Subcutaneous abdominal adipose tissue (tissue), 5 donors: Measurements from ENCODE around the gene VSIG1.

ENCODE experiments used
- H3K27ac ChIP-seq: one replicate; pipeline ENCODE4 v1.7.0; 2013; ENCODE audit warnings: low read depth, mild to moderate bottlenecking, inconsistent platforms, low read length, moderate library complexity
- H3K27me3 ChIP-seq, 5 donors: one replicate each; pipeline ENCODE4 v1.7.0; 2013; ENCODE audit warnings: low read length in 5 of 5, inconsistent platforms in 1 of 5; ENCODE audit not compliant: control insufficient read depth in 5 of 5, insufficient read depth in 4 of 5
- H3K36me3 ChIP-seq, 5 donors: one replicate each; pipeline ENCODE4 v1.7.0; 2013; ENCODE audit warnings: low read length in 5 of 5; ENCODE audit not compliant: control insufficient read depth in 5 of 5, insufficient read depth in 5 of 5
- H3K4me1 ChIP-seq, 5 donors: one replicate each; pipeline ENCODE4 v1.7.0; 2013; ENCODE audit warnings: low read length in 5 of 5, mild to moderate bottlenecking in 3 of 5, moderate library complexity in 1 of 5; ENCODE audit not compliant: control insufficient read depth in 5 of 5, insufficient read depth in 5 of 5
- H3K4me3 ChIP-seq, 5 donors: one replicate each; pipeline ENCODE4 v1.7.0; 2013; ENCODE audit warnings: low read length in 5 of 5, low read depth in 1 of 5
- H3K9ac ChIP-seq, 5 donors: one replicate each; pipeline ENCODE4 v1.7.0; 2013; ENCODE audit warnings: low read length in 5 of 5, mild to moderate bottlenecking in 4 of 5, moderate library complexity in 3 of 5
- H3K9me3 ChIP-seq, 5 donors: one replicate each; pipeline ENCODE4 v1.7.0; 2013; ENCODE audit warnings: low read length in 5 of 5; ENCODE audit not compliant: control insufficient read depth in 5 of 5
- donor health status: healthy.
- donor health status: healthy.
- donor health status: healthy.
- donor health status: healthy.
- donor health status: healthy.

The VSIG1 gene

GRCh38 chrX:108025954-108026600 lies 18.8 kb upstream of the VSIG1 start:
- Histone ChIP-seq H3K4me1 (no peaks in the 10 kb centered on the region), H3K27me3 (peaks cover 0 to 8% (median 2%) of the 10 kb centered on the region in 5 donors), H3K4me3 (no peak overlapping the region), H3K9ac (no peak overlapping the region), H3K9me3 (no peaks in the 10 kb centered on the region), H3K27ac (no peak overlapping the region), H3K36me3 (no peaks in the 10 kb centered on the region)

GRCh38 chrX:108028854-108029253 lies 16.0 kb upstream of the VSIG1 start:
- no peak overlapping the region for H3K9ac ChIP-seq
- H3K4me3 ChIP-seq: no peak overlapping the region
- peaks cover 0 to 19% (median 5%) of the 10 kb centered on the region in 5 donors for H3K27me3 ChIP-seq
- H3K27ac ChIP-seq: no peak overlapping the region
- H3K36me3 ChIP-seq: no peaks in the 10 kb centered on the region
- H3K4me1 ChIP-seq: peaks cover 0 to 2% (median 0%) of the 10 kb centered on the region in 5 donors
- no peaks in the 10 kb centered on the region for H3K9me3 ChIP-seq

GRCh38 chrX:108029928-108030711 lies 14.7 kb upstream of the VSIG1 start:
- no peak overlapping the region for H3K27ac ChIP-seq
- H3K27me3 ChIP-seq: peaks cover 0 to 19% (median 5%) of the 10 kb centered on the region in 5 donors
- H3K36me3 ChIP-seq: no peaks in the 10 kb centered on the region
- no peak overlapping the region for H3K4me3 ChIP-seq
- no peaks in the 10 kb centered on the region for H3K9me3 ChIP-seq
- peaks cover 0 to 2% (median 0%) of the 10 kb centered on the region in 5 donors for H3K4me1 ChIP-seq
- no peak overlapping the region for H3K9ac ChIP-seq

DNA sequence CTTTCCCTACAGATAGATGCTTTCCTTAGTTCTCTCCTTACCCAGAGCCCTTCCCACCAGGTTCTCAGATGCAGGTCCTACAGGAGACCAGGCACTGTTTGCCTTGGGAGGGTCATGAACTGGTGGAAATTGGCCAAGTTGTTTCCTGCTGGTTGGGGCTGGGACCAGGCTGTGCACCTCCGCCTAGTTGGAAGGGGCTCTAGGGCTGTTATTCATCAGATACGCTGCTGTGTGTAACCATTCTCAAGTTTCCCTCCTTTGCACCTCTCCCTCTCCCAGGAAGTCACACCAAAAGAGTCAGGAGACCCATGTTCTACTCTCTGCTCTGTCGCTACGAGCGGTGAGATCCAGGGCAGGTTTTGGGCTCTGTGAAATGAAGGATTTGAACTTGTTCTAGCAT lies 11.9 kb upstream of the VSIG1 start:
- Histone ChIP-seq H3K9me3 (no peaks in the 10 kb centered on the region), H3K27me3 (peaks cover 0 to 16% (median 5%) of the 10 kb centered on the region in 5 donors), H3K9ac (no peak overlapping the region), H3K4me1 (peaks cover 0 to 2% (median 0%) of the 10 kb centered on the region in 5 donors), H3K27ac (no peak overlapping the region), H3K36me3 (no peaks in the 10 kb centered on the region), H3K4me3 (no peak overlapping the region)

GRCh38 chrX:108033890-108034289 lies 11.0 kb upstream of the VSIG1 start:
- Histone ChIP-seq H3K9ac (no peak overlapping the region), H3K27ac (no peak overlapping the region), H3K4me3 (no peak overlapping the region), H3K9me3 (no peaks in the 10 kb centered on the region), H3K36me3 (no peaks in the 10 kb centered on the region), H3K4me1 (peaks cover 0 to 2% (median 0%) of the 10 kb centered on the region in 5 donors), H3K27me3 (peaks cover 0 to 15% (median 5%) of the 10 kb centered on the region in 5 donors)

GRCh38 chrX:108034725-108035124 lies 10.1 kb upstream of the VSIG1 start:
- peaks cover 0 to 2% (median 0%) of the 10 kb centered on the region in 5 donors for H3K4me1 ChIP-seq
- no peak overlapping the region for H3K4me3 ChIP-seq
- no peaks in the 10 kb centered on the region for H3K36me3 ChIP-seq
- H3K27ac ChIP-seq: no peak overlapping the region
- H3K27me3 ChIP-seq: peaks cover 0 to 23% (median 5%) of the 10 kb centered on the region in 5 donors
- H3K9me3 ChIP-seq: no peaks in the 10 kb centered on the region
- H3K9ac ChIP-seq: no peak overlapping the region

GRCh38 chrX:108036298-108036973 lies 8.4 kb upstream of the VSIG1 start:
- H3K4me3 ChIP-seq: no peak overlapping the region
- H3K9me3 ChIP-seq: no peaks in the 10 kb centered on the region
- H3K4me1 ChIP-seq: peaks cover 0 to 2% (median 0%) of the 10 kb centered on the region in 5 donors
- no peaks in the 10 kb centered on the region for H3K36me3 ChIP-seq
- H3K9ac ChIP-seq: no peak overlapping the region
- H3K27ac ChIP-seq: no peak overlapping the region
- peaks cover 0 to 24% (median 5%) of the 10 kb centered on the region in 5 donors for H3K27me3 ChIP-seq

DNA sequence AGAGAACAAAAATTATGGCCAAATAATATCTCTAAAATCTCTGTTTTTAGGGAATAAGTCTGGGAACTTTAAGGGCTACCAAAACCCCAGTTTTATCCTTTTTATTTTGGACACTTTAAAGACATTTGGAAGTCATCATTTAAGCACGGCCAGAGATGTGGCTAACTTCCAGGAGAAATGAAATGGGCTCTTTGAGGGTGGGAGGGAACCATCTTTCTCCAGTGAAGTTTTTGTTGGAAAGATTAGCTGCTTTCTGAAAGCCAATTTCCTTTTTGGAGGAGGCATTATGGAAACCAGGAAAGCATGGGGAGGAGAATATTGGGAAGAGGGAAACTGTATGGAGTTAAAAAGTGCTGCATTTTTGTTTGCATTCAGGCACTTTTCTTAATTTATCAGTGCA lies 4.8 kb downstream of the VSIG1 start:
- peaks cover 0 to 10% (median 7%) of the 10 kb centered on the region in 5 donors for H3K27me3 ChIP-seq
- no peak overlapping the region for H3K4me3 ChIP-seq
- no peaks in the 10 kb centered on the region for H3K9me3 ChIP-seq
- no peak overlapping the region for H3K9ac ChIP-seq
- H3K4me1 ChIP-seq: no peaks in the 10 kb centered on the region
- no peaks in the 10 kb centered on the region for H3K36me3 ChIP-seq
- no peak overlapping the region for H3K27ac ChIP-seq

- H3K9ac ChIP-seq: no peak overlapping the region
- no peaks in the 10 kb centered on the region for H3K9me3 ChIP-seq
- no peak overlapping the region for H3K4me3 ChIP-seq
- H3K36me3 ChIP-seq: no peaks in the 10 kb centered on the region
- H3K27me3 ChIP-seq: peaks cover 0 to 10% (median 7%) of the 10 kb centered on the region in 5 donors
- no peak overlapping the region for H3K27ac ChIP-seq
- H3K4me1 ChIP-seq: peaks cover 0 to 5% (median 0%) of the 10 kb centered on the region in 5 donors
These were observed 8.4 kb downstream of the VSIG1 start for GRCh38 chrX:108053218-108053617.

DNA sequence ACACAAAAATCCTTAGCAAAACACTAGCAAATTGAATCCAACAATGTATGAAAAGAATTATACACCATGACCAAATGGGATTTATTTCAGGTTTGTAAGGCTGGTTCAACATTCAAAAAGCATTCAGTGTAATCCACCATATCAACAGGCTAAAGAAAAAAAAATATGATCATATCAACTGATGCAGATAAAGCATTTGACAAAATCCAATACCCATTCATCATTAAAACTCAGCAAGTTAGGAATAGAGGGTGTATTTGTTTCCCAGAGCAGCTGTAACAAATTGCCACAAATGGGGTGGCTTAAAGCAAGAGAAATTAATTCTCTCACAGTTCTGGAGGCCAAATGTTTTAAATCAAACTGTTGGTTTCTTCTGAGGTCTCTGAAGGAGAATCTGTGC lies 10.7 kb downstream of the VSIG1 start:
- no peak overlapping the region for H3K27ac ChIP-seq
- H3K4me1 ChIP-seq: peaks cover 0 to 5% (median 0%) of the 10 kb centered on the region in 5 donors
- no peak overlapping the region for H3K9ac ChIP-seq
- no peaks in the 10 kb centered on the region for H3K9me3 ChIP-seq
- H3K27me3 ChIP-seq: peaks cover 0 to 8% (median 5%) of the 10 kb centered on the region in 5 donors
- H3K4me3 ChIP-seq: no peak overlapping the region
- H3K36me3 ChIP-seq: no peaks in the 10 kb centered on the region
